ENCODE data around the gene FADS3. TPM values are rescaled to one million over a fixed set of nuclear protein-coding genes. Genes with fewer than 3 reads are reported as not detected.

The FADS3 gene
- total RNA-seq, 2 donors from 2014 or later: 18.5 to 74.9 TPM

DNA sequence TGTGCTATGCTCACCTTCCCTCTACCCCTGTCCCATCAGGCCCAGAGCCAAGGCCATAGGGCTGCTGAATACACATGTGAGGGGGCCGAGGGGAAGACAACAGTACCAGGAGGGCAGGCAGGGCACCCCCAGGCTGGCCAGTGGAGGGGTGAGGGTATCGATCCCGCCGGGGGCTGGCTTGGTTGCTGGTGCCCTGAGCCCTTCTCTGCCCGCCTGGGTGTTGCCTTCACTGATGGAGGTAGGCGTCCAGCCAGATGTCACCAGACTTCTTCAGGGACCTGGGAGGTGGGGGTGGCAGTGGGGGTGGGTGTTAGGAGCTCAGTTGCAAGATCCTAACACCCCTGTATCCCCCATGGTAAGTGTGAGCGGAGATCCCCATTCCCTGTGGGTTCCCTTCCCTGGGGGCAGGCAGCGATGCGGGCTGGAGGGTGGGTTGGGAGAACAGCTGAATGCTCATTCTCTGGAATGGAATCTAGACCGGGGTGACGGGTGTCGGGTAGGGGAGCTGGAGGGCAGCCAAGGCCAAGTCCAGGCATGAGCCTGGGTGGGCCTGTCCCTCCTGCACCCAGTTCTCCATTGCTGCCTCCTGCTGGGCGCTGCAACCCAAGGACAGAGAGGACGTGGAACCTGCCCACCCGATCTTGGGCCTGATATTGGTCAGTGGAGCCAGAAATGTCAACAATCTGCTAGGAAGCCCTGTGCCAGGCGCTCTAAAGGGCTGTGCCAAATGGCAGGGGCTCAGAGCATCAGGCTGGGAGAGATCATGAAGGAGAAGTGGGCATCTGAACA is 17.6 kb downstream of the FADS3 start:
- WGBS: 70% methylated on average over 16 of the region's 16 CpGs
- no peak for DNase-seq (ENCODE audit: low spot score)
- TF ChIP-seq, protein P1, sequence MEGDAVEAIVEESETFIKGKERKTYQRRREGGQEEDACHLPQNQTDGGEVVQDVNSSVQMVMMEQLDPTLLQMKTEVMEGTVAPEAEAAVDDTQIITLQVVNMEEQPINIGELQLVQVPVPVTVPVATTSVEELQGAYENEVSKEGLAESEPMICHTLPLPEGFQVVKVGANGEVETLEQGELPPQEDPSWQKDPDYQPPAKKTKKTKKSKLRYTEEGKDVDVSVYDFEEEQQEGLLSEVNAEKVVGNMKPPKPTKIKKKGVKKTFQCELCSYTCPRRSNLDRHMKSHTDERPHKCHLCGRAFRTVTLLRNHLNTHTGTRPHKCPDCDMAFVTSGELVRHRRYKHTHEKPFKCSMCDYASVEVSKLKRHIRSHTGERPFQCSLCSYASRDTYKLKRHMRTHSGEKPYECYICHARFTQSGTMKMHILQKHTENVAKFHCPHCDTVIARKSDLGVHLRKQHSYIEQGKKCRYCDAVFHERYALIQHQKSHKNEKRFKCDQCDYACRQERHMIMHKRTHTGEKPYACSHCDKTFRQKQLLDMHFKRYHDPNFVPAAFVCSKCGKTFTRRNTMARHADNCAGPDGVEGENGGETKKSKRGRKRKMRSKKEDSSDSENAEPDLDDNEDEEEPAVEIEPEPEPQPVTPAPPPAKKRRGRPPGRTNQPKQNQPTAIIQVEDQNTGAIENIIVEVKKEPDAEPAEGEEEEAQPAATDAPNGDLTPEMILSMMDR (IDR thresholded peaks at IDR 0.05): no peak
- TF ChIP-seq POLR2AphosphoS5 (IDR thresholded peaks at IDR 0.05): no peak
- no peak for TF ChIP-seq POLR2A (IDR thresholded peaks at IDR 0.05)
- no peak overlapping the region for H3K4me3 ChIP-seq
- H3K9me3 ChIP-seq: no peaks in the 10 kb centered on the region
- H3K27ac ChIP-seq: no peak overlapping the region
- intact Hi-C loops (cut with DNase I): no loop called here
- H3K36me3 ChIP-seq: no peaks in the 10 kb centered on the region
- no peaks in the 10 kb centered on the region for H3K4me1 ChIP-seq (replicated peaks)
- no peaks in the 10 kb centered on the region for H3K27me3 ChIP-seq (replicated peaks; ENCODE audit: insufficient read depth)

DNA sequence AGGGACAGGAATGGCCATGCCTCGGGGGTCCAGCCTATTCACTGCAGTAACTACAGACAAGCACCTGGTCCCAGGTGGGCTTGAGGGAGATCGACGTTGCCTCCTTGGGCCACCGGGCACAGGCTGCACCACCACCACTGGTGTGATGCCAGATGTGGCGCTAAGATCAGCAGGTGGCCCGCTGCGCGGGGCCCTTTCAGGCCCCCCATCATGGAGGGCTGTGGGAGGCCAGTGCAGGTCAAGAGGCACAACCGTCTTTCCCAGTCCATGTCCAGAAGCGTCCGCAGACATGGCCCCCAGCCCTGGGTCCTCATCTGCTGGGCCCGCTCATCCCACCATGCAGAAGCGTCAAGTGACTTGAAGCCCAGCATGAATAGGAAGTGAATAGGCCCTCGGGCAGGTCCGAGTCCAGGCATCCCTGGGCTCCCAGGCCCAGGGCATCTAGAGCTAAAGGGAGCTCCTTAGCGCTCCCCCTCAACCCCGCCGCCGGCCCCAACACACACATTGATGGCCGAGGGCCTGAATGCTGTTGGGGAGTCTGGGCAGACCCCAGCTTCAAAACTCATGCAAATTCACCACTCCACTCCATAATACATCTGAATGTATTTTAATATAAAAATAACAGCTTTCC is 18.3 kb downstream of the FADS3 start:
- Histone ChIP-seq H3K36me3 (no peaks in the 10 kb centered on the region), H3K9me3 (no peaks in the 10 kb centered on the region), H3K27ac (no peak overlapping the region), H3K4me1 (replicated peaks) (no peaks in the 10 kb centered on the region), H3K4me3 (no peak overlapping the region), H3K27me3 (replicated peaks; ENCODE audit: insufficient read depth) (no peaks in the 10 kb centered on the region)
- no peak for TF ChIP-seq POLR2AphosphoS5 (IDR thresholded peaks at IDR 0.05)
- TF ChIP-seq POLR2A (IDR thresholded peaks at IDR 0.05): no peak
- TF ChIP-seq, protein P1 (IDR thresholded peaks at IDR 0.05): no peak
- 93% methylated on average over 20 of the region's 20 CpGs for WGBS
- intact Hi-C loops (cut with DNase I): no loop called here
- no peak for DNase-seq (ENCODE audit: low spot score)

DNA sequence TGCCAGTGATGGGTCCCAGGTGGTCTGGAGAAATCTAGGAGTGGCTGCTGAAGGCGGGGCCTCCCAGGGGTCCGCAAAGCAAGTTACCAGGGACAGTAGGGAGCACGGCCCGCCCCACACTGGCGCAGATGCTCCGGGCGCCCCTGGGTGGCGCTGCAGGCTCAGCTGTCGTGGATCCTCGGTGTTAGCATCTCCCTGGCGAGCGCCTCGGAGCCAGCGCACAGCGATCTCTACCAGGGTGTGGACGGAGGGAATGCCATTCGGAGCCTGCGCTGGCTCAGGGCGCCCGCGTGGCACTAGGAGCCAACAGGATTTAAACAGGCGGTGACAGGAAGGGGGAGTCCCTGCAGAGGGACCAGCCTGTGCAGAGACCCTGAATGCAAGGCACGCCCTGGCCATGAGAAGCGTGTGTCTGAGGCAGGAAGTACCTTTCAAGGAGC is 20.2 kb downstream of the FADS3 start:
- Histone ChIP-seq H3K4me3 (no peak overlapping the region), H3K36me3 (no peaks in the 10 kb centered on the region), H3K27ac (peak overlapping the region; percentile 26 to 36), H3K4me1 (replicated peaks) (no peaks in the 10 kb centered on the region), H3K27me3 (replicated peaks; ENCODE audit: insufficient read depth) (no peaks in the 10 kb centered on the region), H3K9me3 (no peaks in the 10 kb centered on the region)
- TF ChIP-seq, protein P1 (IDR thresholded peaks at IDR 0.05): peak; percentile 36 to 93 (median 72)
- no peak for TF ChIP-seq POLR2A (IDR thresholded peaks at IDR 0.05)
- peak; percentile 31 for TF ChIP-seq POLR2AphosphoS5 (IDR thresholded peaks at IDR 0.05)
- intact Hi-C loops (cut with DNase I): no loop called here
- 3% methylated on average over 24 of the region's 24 CpGs for WGBS
- DNase-seq (ENCODE audit: low spot score): peak; percentile 68

DNA sequence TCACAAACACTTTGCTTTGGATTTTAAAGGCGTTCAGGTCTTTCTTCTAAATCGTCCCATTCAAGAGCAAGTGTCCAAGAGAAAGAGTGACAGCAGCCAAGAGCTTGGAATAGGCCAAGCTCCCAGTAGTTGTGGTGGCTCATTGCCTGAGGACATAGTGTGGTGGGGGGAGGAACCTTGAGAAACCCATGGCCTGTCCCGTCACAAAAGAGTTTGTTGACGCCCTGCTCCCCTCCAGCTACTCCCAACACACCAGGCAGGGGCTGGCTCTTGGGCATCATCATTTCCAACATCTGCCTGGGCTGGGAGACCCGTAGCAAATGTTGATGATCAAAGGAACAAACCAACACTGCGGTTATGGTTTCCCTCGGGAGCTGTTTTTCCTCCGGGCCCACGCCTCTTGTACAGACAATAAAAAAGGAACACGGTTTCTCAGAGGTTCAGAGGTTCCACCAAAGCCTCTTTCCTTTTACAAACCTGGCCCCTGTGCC is 20.8 kb downstream of the FADS3 start:
- no peak for TF ChIP-seq POLR2A (IDR thresholded peaks at IDR 0.05)
- TF ChIP-seq, protein P1 (IDR thresholded peaks at IDR 0.05): no peak
- TF ChIP-seq POLR2AphosphoS5 (IDR thresholded peaks at IDR 0.05): no peak
- no peaks in the 10 kb centered on the region for H3K36me3 ChIP-seq
- peak overlapping the region; percentile 26 to 36 for H3K27ac ChIP-seq
- no peak for DNase-seq (ENCODE audit: low spot score)
- no peaks in the 10 kb centered on the region for H3K27me3 ChIP-seq (replicated peaks; ENCODE audit: insufficient read depth)
- intact Hi-C loops (cut with DNase I): no loop called here
- no peaks in the 10 kb centered on the region for H3K9me3 ChIP-seq
- H3K4me1 ChIP-seq (replicated peaks): no peaks in the 10 kb centered on the region
- WGBS: 37% methylated on average over 10 of the region's 10 CpGs
- no peak overlapping the region for H3K4me3 ChIP-seq

All from prostate gland (tissue), 2 donors.